NCI-H748 (cell line): ENCODE data around the gene SERPINA12.
"Not testable (repeated sequence)": the region's sequence is repeated elsewhere in the genome, so short reads cannot be mapped to it uniquely, and the experiment has no call there.

Source experiments
- DNase-seq: peaks from one replicate; lab custom pipeline; 2025; ENCODE audit not compliant: unreplicated experiment; lab: John Stamatoyannopoulos, UW

SERPINA12 gene

GRCh38 chr14:94494085-94494484 lies 15.2 kb downstream of the SERPINA12 start:
- no peak for DNase-seq

DNA sequence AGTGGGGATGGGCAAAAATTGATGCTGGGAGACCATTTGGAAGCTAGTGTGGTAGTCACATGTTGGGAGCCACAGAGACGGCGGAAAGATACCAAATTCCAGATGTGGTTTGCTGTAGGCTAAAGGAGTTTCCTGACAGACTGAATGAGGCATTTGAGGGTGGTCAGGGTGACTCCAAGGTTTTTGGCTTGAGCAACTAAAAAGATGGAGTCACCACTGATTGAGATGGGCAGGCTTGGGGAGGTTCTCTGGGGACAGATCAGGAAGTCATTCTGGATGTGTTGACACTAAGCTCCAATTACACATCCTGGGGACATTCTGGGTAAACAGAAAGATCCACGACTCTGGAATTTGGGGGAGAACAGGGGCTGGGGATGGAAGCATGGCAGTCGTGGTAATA lies 17.8 kb downstream of the SERPINA12 start:
- DNase-seq, result no peak

DNA sequence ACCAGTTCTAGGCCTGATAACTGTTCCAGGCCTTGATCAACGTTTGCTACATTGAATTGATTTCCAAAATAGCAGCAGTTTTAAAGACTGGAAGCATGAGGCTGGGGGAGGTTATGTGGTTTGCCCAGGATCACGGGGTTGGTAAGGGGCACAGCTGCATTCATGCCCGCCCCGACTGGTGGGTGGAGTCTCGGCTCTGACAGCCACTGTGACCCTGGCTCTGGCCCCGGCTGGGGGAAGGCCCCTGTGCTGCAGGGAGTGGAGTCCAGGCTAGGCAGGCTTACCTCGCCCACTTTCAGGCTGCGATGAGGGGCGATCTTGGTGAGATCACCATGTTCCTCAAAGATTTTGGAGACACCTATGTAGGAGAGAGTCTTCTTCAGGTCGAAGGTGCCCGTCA lies 19.9 kb downstream of the SERPINA12 start:
- DNase-seq, result no peak

- no peak for DNase-seq
Measured at GRCh38 chr14:94486883-94487282, 22.4 kb downstream of the SERPINA12 start.

GRCh38 chr14:94485944-94486841 lies 23.1 kb downstream of the SERPINA12 start:
- DNase-seq, result peak; percentile 63

- DNase-seq, result no peak
Measured at GRCh38 chr14:94484481-94484880, 24.8 kb downstream of the SERPINA12 start.

- DNase-seq, result no peak
Measured at GRCh38 chr14:94483729-94484275, 25.5 kb downstream of the SERPINA12 start.

- no peak for DNase-seq
Measured at GRCh38 chr14:94483071-94483451, 26.2 kb downstream of the SERPINA12 start.

DNA sequence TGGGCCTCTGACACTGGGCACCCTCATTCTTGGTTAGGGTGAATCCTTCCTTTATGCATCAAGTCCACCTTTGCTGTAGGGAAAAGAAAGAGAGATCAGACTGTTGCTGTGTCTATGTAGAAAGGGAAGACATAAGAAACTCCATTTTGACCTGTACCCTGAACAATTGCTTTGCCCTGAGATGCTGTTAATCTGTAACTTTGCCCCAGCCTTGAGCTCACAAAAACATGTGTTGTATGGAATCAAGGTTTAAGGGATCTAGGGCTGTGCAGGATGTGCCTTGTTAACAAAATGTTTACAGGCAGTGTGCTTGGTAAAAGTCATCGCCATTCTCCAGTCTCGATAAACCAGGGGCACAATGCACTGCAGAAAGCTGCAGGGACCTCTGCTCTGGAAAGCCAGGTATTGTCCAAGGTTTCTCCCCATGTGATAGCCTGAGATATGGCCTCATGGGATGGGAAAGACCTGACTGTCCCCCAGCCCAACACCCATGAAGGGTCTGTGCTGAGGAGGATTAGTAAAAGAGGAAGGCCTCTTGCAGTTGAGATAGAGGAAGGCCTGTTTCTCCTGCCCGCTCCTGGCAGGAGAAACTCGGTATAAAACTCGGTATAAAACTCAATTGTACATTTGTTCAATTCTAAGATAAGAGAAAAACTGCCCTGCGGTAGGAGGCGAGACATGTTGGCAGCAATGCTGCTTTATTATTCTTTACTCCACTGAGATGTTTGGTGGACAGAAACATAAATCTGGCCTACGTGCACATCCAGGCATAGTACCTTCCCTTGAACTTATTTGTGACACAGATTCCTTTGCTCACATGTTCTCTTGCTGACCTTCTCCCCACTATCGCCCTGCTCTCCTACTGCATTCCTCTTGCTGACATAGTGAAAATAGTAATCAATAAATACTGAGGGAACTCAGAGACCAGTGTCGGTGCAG lies 26.9 kb downstream of the SERPINA12 start:
- not testable (repeated sequence) for DNase-seq

DNA sequence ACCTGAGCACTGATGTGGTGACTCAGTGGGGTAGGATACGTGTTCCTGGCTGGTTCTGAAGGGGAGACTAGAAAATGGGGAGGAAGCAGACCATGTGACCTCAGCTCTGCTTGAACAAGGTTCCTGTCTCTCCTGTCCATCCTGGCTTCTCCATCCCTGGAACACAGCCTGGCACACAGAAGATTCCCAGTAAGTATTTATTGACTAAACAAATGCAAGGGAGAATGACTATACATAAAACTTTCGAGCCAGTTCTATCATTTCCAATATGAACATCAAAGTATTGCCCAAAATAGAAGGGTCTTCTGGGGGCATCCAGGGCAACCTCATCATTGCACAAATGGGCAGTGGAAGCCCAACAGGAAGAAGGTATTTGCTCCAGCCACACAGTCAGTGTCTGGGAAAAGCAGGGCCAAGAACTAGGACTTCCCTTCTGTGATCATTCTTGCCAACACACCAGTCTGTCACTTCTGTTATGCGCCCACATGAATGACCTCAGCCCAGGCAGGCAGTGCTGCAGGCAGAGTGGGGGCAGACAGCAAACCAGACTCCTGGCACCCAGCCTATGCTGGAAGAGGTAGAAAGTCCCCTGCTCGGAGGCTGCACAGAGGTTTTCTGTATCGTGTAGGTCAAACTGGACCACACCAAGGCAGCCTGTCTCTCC lies 27.7 kb downstream of the SERPINA12 start:
- no peak for DNase-seq

GRCh38 chr14:94480809-94481208 lies 28.5 kb downstream of the SERPINA12 start:
- DNase-seq, result no peak

DNA sequence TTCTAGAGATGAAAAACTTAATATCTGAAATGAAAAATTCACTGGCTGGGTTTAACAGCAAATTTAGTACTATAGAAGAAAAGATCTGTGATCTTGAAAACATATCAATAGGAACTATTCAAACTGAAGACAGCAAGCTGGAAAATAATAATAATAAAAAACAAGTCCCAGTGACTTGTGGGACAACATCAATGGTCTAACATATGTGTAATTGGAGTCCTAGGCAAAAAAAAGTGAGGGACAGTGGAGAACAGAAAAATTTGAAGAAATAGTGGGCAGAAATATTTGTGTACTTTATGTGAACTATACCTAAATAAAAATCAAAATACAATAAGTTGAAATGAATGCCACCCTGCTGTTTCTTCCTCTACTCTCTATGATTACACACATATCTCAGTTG lies 30.8 kb downstream of the SERPINA12 start:
- no peak for DNase-seq

DNA sequence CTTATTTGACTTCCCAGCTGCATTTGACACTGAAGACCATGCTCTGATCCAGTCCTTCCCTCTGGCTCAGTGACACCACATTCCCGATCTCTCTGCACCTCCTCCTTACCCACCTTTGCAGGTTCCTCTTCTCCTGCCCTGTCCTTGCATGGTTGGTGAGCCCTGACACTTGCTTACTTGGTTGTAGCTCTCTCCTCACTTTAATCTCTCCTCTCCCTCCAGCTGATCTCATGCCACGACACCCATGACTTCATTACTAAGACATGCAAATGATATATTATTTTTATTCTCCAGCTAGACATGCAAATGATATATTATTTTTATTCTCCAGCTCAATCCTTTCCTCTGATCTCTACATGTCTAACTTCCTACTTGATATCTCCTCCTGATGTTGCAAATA lies 33.2 kb downstream of the SERPINA12 start, which contains the start of gene SERPINA9:
Gene SERPINA9 (minus strand): TSS at position 175 of the 400 bp plus-strand sequence. CDS start 6,357 bp downstream, outside the sequence.
- DNase-seq, result no peak

DNA sequence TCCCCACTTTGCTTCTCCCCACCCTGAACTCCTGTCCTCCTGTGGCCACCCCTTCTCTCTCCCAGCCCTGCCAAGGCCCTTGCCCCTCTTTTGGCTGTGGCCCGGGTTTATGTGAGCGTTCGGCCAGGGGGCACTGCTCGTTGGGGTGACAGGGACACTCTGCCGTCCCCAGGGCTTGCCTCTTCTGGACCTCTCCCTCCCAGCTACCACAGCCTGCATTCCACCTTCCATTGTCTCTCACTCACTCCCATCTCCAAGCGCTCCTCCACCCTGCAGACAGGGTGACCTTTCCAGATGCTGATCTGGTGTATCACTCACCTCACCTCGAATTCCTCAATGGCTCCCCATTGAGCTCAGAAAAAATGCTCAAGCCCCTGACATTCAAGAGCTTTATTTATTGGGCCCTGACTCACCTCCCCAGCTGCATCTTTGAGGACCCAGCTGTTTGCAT lies 34.7 kb downstream of the SERPINA12 start:
- no peak for DNase-seq

GRCh38 chr14:94473666-94474410 lies 35.4 kb downstream of the SERPINA12 start:
- no peak for DNase-seq

DNA sequence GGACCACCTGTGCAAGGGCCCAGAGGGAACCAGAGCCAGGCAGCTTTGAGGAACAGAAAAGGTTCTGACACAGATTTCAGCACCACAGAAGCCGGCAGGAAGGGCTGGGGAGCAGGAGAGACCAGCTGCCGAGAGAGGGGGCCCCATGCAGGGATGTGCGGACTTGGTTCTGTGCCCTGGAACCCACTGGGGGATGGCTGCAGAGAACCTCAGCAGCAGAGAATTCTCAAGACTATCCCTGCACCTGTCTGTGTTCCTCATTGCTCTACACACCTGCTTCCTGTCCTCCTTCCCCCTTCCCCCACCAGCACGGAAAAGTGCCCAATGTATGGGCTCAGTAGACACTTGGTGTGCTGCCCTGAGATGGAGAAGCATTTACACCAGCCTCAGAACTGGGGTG lies 36.4 kb downstream of the SERPINA12 start:
- no peak for DNase-seq

GRCh38 chr14:94471045-94471444 lies 38.2 kb downstream of the SERPINA12 start:
- DNase-seq, result no peak

- no peak for DNase-seq
Measured at GRCh38 chr14:94470311-94470710, 39.0 kb downstream of the SERPINA12 start.

- no peak for DNase-seq
Measured at GRCh38 chr14:94469261-94469660, 40.0 kb downstream of the SERPINA12 start.
